Measurements from ENCODE around the gene FRMPD3. TPM values are rescaled to one million over a fixed set of nuclear protein-coding genes. Genes with fewer than 3 reads are reported as not detected.
A peak's percentile ranks its signal among the peaks of the same experiment; 100 is the strongest.

The FRMPD3 gene
- total RNA-seq: under 1 TPM in 3 of 9 donors, not detected in 6; 0.02 to 0.11 (median 0.05) TPM
- under 1 TPM; 0.04 TPM for polyA plus RNA-seq
- long read RNA-seq, donor 1: 0 reads
- long read RNA-seq, donor 2: 0 reads
- long read RNA-seq, donor 3: 0 reads

DNA sequence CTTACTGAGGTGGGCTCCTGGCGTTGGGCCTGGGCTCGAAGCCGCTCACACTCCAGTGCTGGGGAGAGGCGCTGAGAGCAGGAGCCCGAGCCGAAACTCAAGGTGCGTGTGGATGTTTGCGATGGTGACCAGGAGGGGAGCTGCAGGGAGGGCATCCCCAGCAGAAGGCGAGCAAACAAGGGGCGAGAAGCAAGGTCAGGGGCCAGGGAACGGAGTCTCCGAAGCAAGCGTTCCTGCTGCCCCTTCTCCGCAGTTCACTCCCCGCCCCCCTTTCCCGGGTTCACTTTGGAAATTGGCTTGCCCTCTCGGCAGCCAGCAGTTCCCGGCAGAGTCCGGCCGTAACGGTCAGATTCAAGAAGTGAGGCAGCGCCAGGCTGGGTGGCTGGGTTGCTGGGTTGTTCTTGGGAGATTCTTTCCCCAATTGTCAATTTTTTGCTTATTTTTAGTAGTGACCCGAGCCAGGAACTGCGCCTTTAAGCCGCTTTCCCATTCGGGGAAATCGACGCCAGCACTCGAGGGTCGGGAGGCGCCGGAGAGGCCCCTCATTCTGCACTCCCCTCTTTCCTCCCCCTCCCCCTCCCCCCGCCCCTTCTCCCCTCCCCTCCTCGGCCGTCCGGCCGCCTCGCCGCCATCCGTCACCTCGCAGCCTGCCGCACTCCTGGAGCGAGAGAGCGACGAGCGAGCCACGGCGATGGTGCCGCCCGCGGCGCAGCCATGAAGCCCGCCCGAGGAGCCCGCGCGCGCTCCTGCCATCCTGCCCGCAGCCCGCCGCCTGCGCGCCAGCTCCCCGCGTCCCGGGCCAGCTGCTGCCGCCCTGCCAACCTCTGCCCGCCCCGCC lies at the start of gene FRMPD3:
Gene FRMPD3 (plus strand): TSS at position 655 of the 838 bp plus-strand sequence. CDS start 76,937 bp downstream, outside the sequence.
- DNase-seq: no peak
- no peak within 1 kb of the TSS for H3K27ac ChIP-seq
- intact Hi-C loops (cut with DNase I): no loop called here
- peaks cover 0 to 77% (median 9%) of the 10 kb centered on the region in 9 donors for H3K27me3 ChIP-seq
- ATAC-seq: peak in 1 of 4 donors; percentile 32
- TF ChIP-seq POLR2A (IDR thresholded peaks at IDR 0.05) (no peak), CTCF (IDR thresholded peaks at IDR 0.05) (no peak)
- peaks cover 0 to 15% (median 0%) of the 10 kb centered on the region in 12 donors for H3K4me1 ChIP-seq
- H3K4me3 ChIP-seq: peak within 1 kb of the TSS in 10 of 12 donors; percentile 27 to 47 (median 39)
- 1 to 31% (median 13%) methylated on average over 28 to 68 of the region's 69 CpGs for WGBS, 4 donors
- H3K36me3 ChIP-seq: no peaks in the 10 kb centered on the region
- H3K9me3 ChIP-seq: no peaks in the 10 kb centered on the region

DNA sequence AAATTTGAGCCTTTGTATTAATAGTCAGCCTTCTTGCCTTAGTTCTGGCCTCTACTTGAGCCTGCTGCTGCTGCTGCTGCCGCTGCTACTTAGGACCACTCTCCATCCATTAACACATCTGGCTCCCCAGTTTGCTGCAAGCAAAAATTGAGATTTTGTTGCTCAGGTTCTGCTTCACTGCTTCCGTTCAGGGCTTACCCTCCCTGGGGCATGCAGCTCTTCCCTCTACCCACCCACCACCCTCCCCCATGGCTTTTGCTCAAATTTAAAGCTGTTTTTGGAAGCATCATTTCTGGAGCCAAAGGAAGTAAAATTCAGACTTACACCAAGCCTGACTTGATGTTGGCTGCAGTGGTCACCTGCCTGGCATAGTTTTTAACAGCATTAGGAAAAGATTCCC lies 28.9 kb upstream of the FRMPD3 start:
- Histone ChIP-seq H3K27ac (no peak overlapping the region), H3K27me3 (peaks cover 0 to 28% (median 0%) of the 10 kb centered on the region in 9 donors), H3K36me3 (no peaks in the 10 kb centered on the region), H3K9me3 (no peaks in the 10 kb centered on the region), H3K4me3 (no peak overlapping the region), H3K4me1 (no peaks in the 10 kb centered on the region)
- TF ChIP-seq CTCF (IDR thresholded peaks at IDR 0.05): no peak
- TF ChIP-seq POLR2A (IDR thresholded peaks at IDR 0.05): no peak
- WGBS, 4 donors: 71 to 82% (median 78%) methylated on average over 2 of the region's 2 CpGs
- DNase-seq: no peak
- ATAC-seq: no peak
- intact Hi-C loops (cut with DNase I): no loop called here

DNA sequence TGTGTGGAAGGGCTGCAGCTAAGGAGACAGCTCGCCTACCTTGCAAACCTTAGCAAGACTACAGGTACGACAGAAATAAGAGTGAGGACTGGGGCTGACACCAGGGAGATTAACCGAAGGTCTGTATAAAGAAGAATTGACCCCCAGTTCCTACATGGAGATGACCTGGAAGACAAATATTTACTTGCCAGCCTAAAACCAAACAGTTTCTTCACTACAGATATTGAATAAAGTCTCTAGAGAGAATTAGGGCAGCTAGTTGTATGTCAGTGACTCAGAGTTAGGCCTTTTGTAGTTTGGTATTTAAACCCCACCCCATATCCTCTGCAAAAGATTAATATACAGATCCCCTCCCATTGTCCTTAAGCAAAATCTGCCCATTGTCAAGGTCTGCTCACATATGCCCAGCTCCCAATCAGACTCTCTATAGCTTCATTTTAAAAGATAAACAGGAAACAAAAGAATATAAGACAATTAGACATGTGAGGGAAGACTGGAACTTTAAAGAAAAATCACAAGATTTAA lies 28.1 kb upstream of the FRMPD3 start:
- Histone ChIP-seq H3K27ac (no peak overlapping the region), H3K4me1 (no peaks in the 10 kb centered on the region), H3K9me3 (peaks cover 0 to 6% (median 0%) of the 10 kb centered on the region in 12 donors), H3K36me3 (no peaks in the 10 kb centered on the region), H3K27me3 (peaks cover 0 to 27% (median 0%) of the 10 kb centered on the region in 9 donors), H3K4me3 (no peak overlapping the region)
- WGBS, 4 donors: 59 to 85% (median 77%) methylated on average over 3 of the region's 3 CpGs
- ATAC-seq: no peak
- DNase-seq: no peak
- intact Hi-C loops (cut with DNase I): no loop called here
- no peak for TF ChIP-seq POLR2A (IDR thresholded peaks at IDR 0.05)
- TF ChIP-seq CTCF (IDR thresholded peaks at IDR 0.05): no peak

DNA sequence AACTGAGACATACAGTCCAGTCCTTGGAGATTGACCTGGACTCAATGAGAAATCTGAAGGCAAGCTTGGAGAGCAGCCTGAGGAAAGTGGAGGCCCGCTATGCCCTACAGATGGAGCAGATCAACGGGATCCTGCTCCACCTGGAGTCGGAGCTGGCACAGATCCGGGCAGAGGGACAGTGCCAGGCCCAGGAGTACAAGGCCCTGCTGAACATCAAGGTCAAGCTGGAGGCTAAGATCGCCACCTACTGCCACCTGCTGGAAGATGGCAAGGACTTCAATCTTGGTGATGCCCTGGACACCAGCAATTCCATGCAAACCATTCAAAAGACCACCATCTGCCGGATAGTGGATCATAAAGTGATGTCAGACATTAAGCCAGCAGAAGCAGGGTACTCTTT lies 20.4 kb upstream of the FRMPD3 start:
- Histone ChIP-seq H3K9me3 (peaks cover 0 to 9% (median 0%) of the 10 kb centered on the region in 12 donors), H3K4me1 (no peaks in the 10 kb centered on the region), H3K27me3 (peaks cover 0 to 4% (median 0%) of the 10 kb centered on the region in 9 donors), H3K27ac (no peak overlapping the region), H3K36me3 (no peaks in the 10 kb centered on the region), H3K4me3 (no peak overlapping the region)
- ATAC-seq (no peak), DNase-seq (no peak)
- TF ChIP-seq POLR2A (IDR thresholded peaks at IDR 0.05): no peak
- peak in 4 of 12 donors; percentile 10 to 24 (median 17) for TF ChIP-seq CTCF (IDR thresholded peaks at IDR 0.05)
- intact Hi-C loops (cut with DNase I): no loop called here
- 29 to 52% (median 49%) methylated on average over 3 to 6 of the region's 6 CpGs for WGBS, 4 donors

All from heart left ventricle (tissue), 16 donors.